H1 (cell line): ENCODE results near the gene BEAN1. TPM values are rescaled to one million over a fixed set of nuclear protein-coding genes. Genes with fewer than 3 reads are reported as not detected.

Source experiments
- CTCF ChIA-PET: fragments of 300-600 bp; sonication (Branson Sonifier 250); formaldehyde crosslinking; loops from one replicate; lab custom pipeline; 2021; ENCODE audit not compliant: partially characterized antibody; lab: Charles Lee
- POLR2A ChIA-PET: fragments of 300-600 bp; sonication (Branson Sonifier 250); formaldehyde crosslinking; loops from one replicate; lab custom pipeline; 2021; ENCODE audit warnings: inconsistent platforms; ENCODE audit not compliant: partially characterized antibody; lab: Charles Lee
- DNase-seq, 2 experiments: peaks; one replicate each; pipeline versions ENCODE4 v3.0.0 to v3.0.0-alpha.2; 2010 to 2022; ENCODE audit warnings: low spot score in 2 of 2, low read depth in 1 of 2, mixed read lengths in 1 of 2
- FAIRE-seq: peaks from 2 replicates; lab custom pipeline; 2011; peaks lifted over from hg19 to GRCh38; lab: Jason Lieb, UNC
- H2AFZ ChIP-seq: 2 replicates; pipeline ENCODE4 v1.8.1; 2012; ENCODE audit warnings: low read length, inconsistent platforms
- H2AK5ac ChIP-seq: 2 replicates; pipeline ENCODE4 v1.6.1; 2013; ENCODE audit warnings: low read depth, low read length
- H2BK120ac ChIP-seq: replicated peaks from 2 replicates; pipeline ENCODE3; 2013; ENCODE audit warnings: low read depth, low read length, inconsistent platforms
- H2BK12ac ChIP-seq: 2 replicates; pipeline ENCODE4 v1.6.1; 2013; ENCODE audit warnings: low read depth, low read length
- H2BK15ac ChIP-seq: 2 replicates; pipeline ENCODE4 v1.6.1; 2013; ENCODE audit warnings: low read length
- H2BK20ac ChIP-seq: 2 replicates; pipeline ENCODE4 v1.6.1; 2013; ENCODE audit warnings: low read length
- H2BK5ac ChIP-seq: 2 replicates; pipeline ENCODE4 v1.6.1; 2013; ENCODE audit warnings: low read depth, low read length
- H3K14ac ChIP-seq: 2 replicates; pipeline ENCODE4 v1.6.1; 2013; ENCODE audit warnings: inconsistent platforms; ENCODE audit not compliant: insufficient read length
- H3K18ac ChIP-seq: 2 replicates; pipeline ENCODE4 v1.6.1; 2013; ENCODE audit warnings: low read length; ENCODE audit errors: extremely low read depth
- H3K23ac ChIP-seq: 2 replicates; pipeline ENCODE4 v1.6.1; 2013; ENCODE audit warnings: inconsistent platforms; ENCODE audit not compliant: insufficient read length
- H3K23me2 ChIP-seq: 2 replicates; pipeline ENCODE4 v1.6.1; 2013; ENCODE audit warnings: low read depth, low read length
- H3K27ac ChIP-seq: 2 replicates; pipeline ENCODE4 v1.6.1; 2011; ENCODE audit warnings: low read depth, low read length, inconsistent platforms
- H3K27me3 ChIP-seq, 4 experiments: replicated peaks in 1 of 4; 1 replicate in 1 of 4; 2 replicates in 3 of 4; pipeline versions ENCODE4 v1.6.1 to v1.8.1; 2011 to 2013; ENCODE audit warnings: low read length in 3 of 4, mild to moderate bottlenecking in 3 of 4, inconsistent platforms in 2 of 4, mixed read lengths in 2 of 4, moderate library complexity in 1 of 4; ENCODE audit not compliant: control insufficient read depth in 3 of 4, insufficient read depth in 3 of 4; ENCODE audit errors: extremely low read depth in 1 of 4
- H3K36me3 ChIP-seq, 4 experiments: 2 replicates each; pipeline versions ENCODE4 v1.6.1 to v1.8.1; 2011 to 2013; ENCODE audit warnings: mild to moderate bottlenecking in 4 of 4, low read length in 3 of 4, moderate library complexity in 2 of 4, control low read depth in 1 of 4, inconsistent platforms in 1 of 4; ENCODE audit not compliant: insufficient read depth in 4 of 4, control insufficient read depth in 2 of 4
- H3K4ac ChIP-seq: replicated peaks from 2 replicates; pipeline ENCODE3; 2013; ENCODE audit warnings: low read length, low read depth, mixed read lengths, inconsistent platforms; ENCODE audit not compliant: insufficient read length
- H3K4me1 ChIP-seq, 4 experiments: replicated peaks in 1 of 4; 1 replicate in 1 of 4; 2 replicates in 3 of 4; pipeline versions ENCODE4 v1.6.1 to v1.8.1; 2011 to 2013; ENCODE audit warnings: low read length in 3 of 4, inconsistent platforms in 2 of 4, mixed read lengths in 1 of 4; ENCODE audit not compliant: insufficient read depth in 4 of 4, control insufficient read depth in 3 of 4
- H3K4me2 ChIP-seq, 2 experiments: 2 replicates each; pipeline versions ENCODE4 v1.6.1 to v1.8.1; 2011 to 2013; ENCODE audit warnings: low read depth in 2 of 2, low read length in 2 of 2, control low read depth in 1 of 2, inconsistent platforms in 1 of 2, mild to moderate bottlenecking in 1 of 2; ENCODE audit not compliant: insufficient read depth in 1 of 2
- H3K4me3 ChIP-seq, 4 experiments: fragments of 200-600, 300-600 bp in 1 of 4; sonication (generic), shearing (Covaris generic), sonication (Bioruptor Twin) in 1 of 4; 2 replicates each; pipeline versions ENCODE4 v1.5.1 to v1.8.1; 2011 to 2016; ENCODE audit warnings: low read length in 4 of 4, low read depth in 3 of 4, control low read depth in 2 of 4, inconsistent platforms in 2 of 4, mild to moderate bottlenecking in 2 of 4, mixed read lengths in 1 of 4, moderate library complexity in 1 of 4; ENCODE audit not compliant: insufficient read depth in 2 of 4; ENCODE audit errors: extremely low read depth in 1 of 4
- H3K56ac ChIP-seq: replicated peaks from 2 replicates; pipeline ENCODE3; 2013; ENCODE audit warnings: low read depth, mild to moderate bottlenecking, mixed read lengths, low read length, inconsistent platforms; ENCODE audit not compliant: insufficient read length
- H3K79me1 ChIP-seq: 2 replicates; pipeline ENCODE4 v1.6.1; 2013; ENCODE audit warnings: low read depth, low read length, control low read depth
- H3K79me2 ChIP-seq, 2 experiments: 2 replicates each; pipeline versions ENCODE4 v1.6.1 to v1.8.1; 2012 to 2013; ENCODE audit warnings: low read length in 2 of 2, mild to moderate bottlenecking in 2 of 2, inconsistent platforms in 1 of 2; ENCODE audit not compliant: insufficient read depth in 2 of 2, control insufficient read depth in 1 of 2
- H3K9ac ChIP-seq, 4 experiments: replicated peaks in 1 of 4; 1 replicate in 1 of 4; 2 replicates in 3 of 4; pipeline versions ENCODE4 v1.6.1 to v1.8.1; 2011 to 2013; ENCODE audit warnings: low read depth in 3 of 4, low read length in 3 of 4, control low read depth in 2 of 4, mild to moderate bottlenecking in 2 of 4, moderate library complexity in 2 of 4, inconsistent platforms in 1 of 4; ENCODE audit errors: extremely low read depth in 1 of 4
- H3K9me3 ChIP-seq, 2 experiments: 2 replicates each; pipeline versions ENCODE4 v1.6.1 to v1.8.1; 2012 to 2013; ENCODE audit warnings: mild to moderate bottlenecking in 2 of 2, moderate library complexity in 2 of 2, control low read depth in 1 of 2, inconsistent platforms in 1 of 2, low read depth in 1 of 2, low read length in 1 of 2, mixed read lengths in 1 of 2; ENCODE audit not compliant: insufficient read depth in 2 of 2
- H4K20me1 ChIP-seq, 2 experiments: replicated peaks in 1 of 2; 2 replicates each; pipeline versions ENCODE3 to v1.8.1; 2011 to 2013; ENCODE audit warnings: inconsistent platforms in 2 of 2, low read length in 2 of 2, mild to moderate bottlenecking in 1 of 2; ENCODE audit not compliant: insufficient read depth in 2 of 2, control insufficient read depth in 1 of 2
- H4K5ac ChIP-seq: 2 replicates; pipeline ENCODE4 v1.6.1; 2013; ENCODE audit warnings: low read length, low read depth, mixed read lengths, inconsistent platforms; ENCODE audit not compliant: insufficient read length
- H4K8ac ChIP-seq: 2 replicates; pipeline ENCODE4 v1.8.0; 2013; ENCODE audit warnings: mild to moderate bottlenecking, moderate library complexity, low read length, inconsistent platforms; ENCODE audit not compliant: insufficient read depth; ENCODE audit errors: extremely low read depth
- H4K91ac ChIP-seq: replicated peaks from 2 replicates; pipeline ENCODE3; 2013; ENCODE audit warnings: low read length, mixed read lengths, inconsistent platforms; ENCODE audit not compliant: insufficient read length
- BCL11A ChIP-seq, 2 experiments: IDR thresholded peaks; one replicate each; pipeline ENCODE4 v1.6.1; 2011; ENCODE audit warnings: low read depth in 2 of 2, low read length in 2 of 2, mild to moderate bottlenecking in 2 of 2
- CHD1 ChIP-seq: IDR thresholded peaks from 2 replicates; pipeline ENCODE4 v1.6.1; 2012; ENCODE audit warnings: low read depth, low read length, improper control_type of control experiment
- CREB1 ChIP-seq: IDR thresholded peaks from 2 replicates; pipeline ENCODE4 v1.6.1; 2012; ENCODE audit warnings: inconsistent platforms
- JUND ChIP-seq: IDR thresholded peaks from 2 replicates; pipeline ENCODE4 v1.6.1; 2011; ENCODE audit warnings: mild to moderate bottlenecking, improper control_type of control experiment, low read length
- POU5F1 ChIP-seq: IDR thresholded peaks from 2 replicates; pipeline ENCODE4 v1.6.1; 2011; ENCODE audit warnings: low read depth, mild to moderate bottlenecking, low read length, moderate library complexity
- RBBP5 ChIP-seq: IDR thresholded peaks from 2 replicates; pipeline ENCODE4 v1.7.1; 2012; ENCODE audit warnings: low read depth, mild to moderate bottlenecking, inconsistent platforms, low read length, moderate library complexity, borderline replicate concordance
- SUZ12 ChIP-seq: fragments of 200-600 bp; sonication (generic); IDR thresholded peaks from 2 replicates; pipeline ENCODE4 v1.6.1; 2012; ENCODE audit warnings: mild to moderate bottlenecking, inconsistent platforms, low read length, moderate library complexity, mixed read lengths
- WGBS, 2 experiments: shearing (Covaris generic) in 1 of 2; methylation state at CpG; one replicate each; pipeline versions ENCODE4 v1.1.6 to v1.1.7; 2013 to 2015; ENCODE audit warnings: low lambda C conversion rate in 2 of 2, mixed read lengths in 2 of 2, inconsistent platforms in 1 of 2, low coverage in 1 of 2, missing lambda C conversion rate in 1 of 2; ENCODE audit not compliant: insufficient replicate concordance in 2 of 2, insufficient coverage in 1 of 2, insufficient read length in 1 of 2; ENCODE audit errors: extremely low coverage in 1 of 2, missing lambda C conversion rate in 1 of 2; 5-methylcytosine and 5-hydroxymethylcytosine counted together
- polyA plus RNA-seq, 7 experiments: library from polyadenylated mRNA; depleted of rRNA in 3 of 7; stranded (reverse) in 5 of 7; unstranded in 2 of 7; fragments of >200 nt in 5 of 7; fragments of 200-250 nt in 2 of 7; gene quantifications; 1 replicate in 5 of 7; 2 replicates in 1 of 7; 4 replicates in 1 of 7; pipeline versions ENCODE4 v1.2.1 to v1.2.3, GENCODE V29; 2011 to 2013; ENCODE audit warnings: missing spikeins in 2 of 7, mixed read lengths in 2 of 7
- total RNA-seq: library from RNA; stranded (reverse); fragmentation: NEBNext Ultra II Directional; extraction: Animal tissue kit (Norgen Biotek cat#: 25700); gene quantifications from 2 replicates; pipeline ENCODE4 v1.2.1, GENCODE V29; 2021

BEAN1 gene
- total and polyA plus RNA-seq, 2 of the 8 experiments (the other 6 are each of a cell fraction or from before 2014, with no cell fraction given) = 0.08 TPM; not detected in 1

DNA sequence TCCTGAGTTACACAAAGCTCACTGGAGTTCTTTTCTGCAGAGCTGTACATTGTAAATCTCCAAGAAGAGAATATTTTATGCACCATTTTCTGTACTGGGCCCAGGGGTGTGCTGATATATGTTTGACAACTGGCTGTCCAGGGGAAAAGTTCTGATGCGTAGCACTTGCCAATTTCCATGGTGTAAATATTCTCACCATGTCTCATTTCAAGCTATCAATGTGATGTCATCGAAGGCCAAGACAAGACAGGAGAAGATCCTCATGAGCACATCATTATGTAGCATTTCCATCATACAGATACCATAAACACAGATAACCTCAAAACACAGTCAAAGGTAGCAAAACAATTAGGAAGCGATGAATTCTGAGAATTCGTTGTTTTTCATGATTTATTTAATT lies 41.7 kb upstream of the BEAN1 start:
- Histone ChIP-seq H4K5ac (no peak overlapping the region), H3K4me2 (no peak overlapping the region), H4K91ac (no peak overlapping the region), H2AFZ (no peak overlapping the region), H2AK5ac (no peak overlapping the region), H3K56ac (no peak overlapping the region), H2BK12ac (no peak overlapping the region), H3K9ac (no peak overlapping the region), H3K4me3 (no peak overlapping the region), H2BK5ac (no peak overlapping the region), H4K20me1 (peaks cover 0 to 2% of the 10 kb centered on the region in 2 experiments), H3K36me3 (no peaks in the 10 kb centered on the region), H3K79me1 (no peaks in the 10 kb centered on the region), H3K9me3 (no peaks in the 10 kb centered on the region), H4K8ac (no peak overlapping the region), H3K4ac (no peak overlapping the region), H3K14ac (no peak overlapping the region), H3K4me1 (peaks cover 0 to 3% (median 0%) of the 10 kb centered on the region in 4 experiments; a peak in 3 of 7 replicates), H3K23ac (no peak overlapping the region), H3K27ac (no peak overlapping the region)
- TF ChIP-seq SUZ12 (no peak), CREB1 (no peak), BCL11A (IDR thresholded peaks at IDR 0.05; ENCODE audit: low read depth in 2 of 2, low read length in 2 of 2) (no peak), CHD1 (no peak), JUND (no peak), POU5F1 (no peak), RBBP5 (no peak)
- TF ChIP-seq, all 59 proteins: peak for 0
- no peak overlapping the region for H3K18ac ChIP-seq
- FAIRE-seq = no peak
- peaks cover 4% of the 10 kb centered on the region; the same call in 1 of the 2 replicates for H3K23me2 ChIP-seq
- ChIA-PET POLR2A (no interaction called here), CTCF (interaction anchor here (0.6 to 2.9 kb wide), 6 partner anchors 13 to 681 kb away, joined by 3 to 11 read pairs (median 3); no protein-coding TSS in a partner anchor)
- H3K79me2 ChIP-seq = no peaks in the 10 kb centered on the region
- no peak for DNase-seq
- no peak overlapping the region for H2BK120ac ChIP-seq
- no peak overlapping the region for H2BK15ac ChIP-seq
- WGBS, 2 experiments = 94% methylated on average over 4 of the region's 4 CpGs; no CpG with 5 or more reads in 1 of the 2 experiments
- H3K27me3 ChIP-seq = no peaks in the 10 kb centered on the region
- H2BK20ac ChIP-seq = no peak overlapping the region
